K562 (cell line): ENCODE results near the gene PHLDA3. TPM values are rescaled to one million over a fixed set of nuclear protein-coding genes. Genes with fewer than 3 reads are reported as not detected.

Experiments used
- ATAC-seq: fragments of 200-7000 bp; cut with Tn5 transposase; 3 replicates; pipeline ENCODE4 v1.9.1; 2020; ENCODE audit warnings: moderate library complexity
- BruUV-seq: library from RNA; stranded (reverse); fragments of 400-500 nt; replicated peaks from 2 replicates; lab custom pipeline; 2021; lab: Mats Ljungman, UMichigan
- CTCF ChIA-PET: fragments of 300-600 bp; formaldehyde crosslinking; extraction: SDS; loops from one replicate; lab custom pipeline; 2021; ENCODE audit warnings: low intra/inter-chr PET ratio; lab: Yijun Ruan, JAX
- POLR2A ChIA-PET: fragments of 300-600, 350-650 bp; sonication (Branson Sonifier 250); formaldehyde crosslinking; extraction: SDS; loops from one replicate; lab custom pipeline; 2021; ENCODE audit warnings: antibody characterized with exemption, inconsistent platforms; lab: Yijun Ruan, JAX
- DNase-seq, 4 experiments: peaks; one replicate each; pipeline versions ENCODE4 v3.0.0 to v3.0.0-alpha.2; 2011 to 2018; ENCODE audit warnings: low spot score in 3 of 4, mixed read lengths in 3 of 4; ENCODE audit errors: extremely low read depth in 1 of 4
- FAIRE-seq: peaks from 2 replicates; lab custom pipeline; 2011; peaks lifted over from hg19 to GRCh38; lab: Jason Lieb, UNC
- H2AFZ ChIP-seq: 2 replicates; pipeline ENCODE4 v1.6.0; 2011; ENCODE audit warnings: low read depth, low read length, control low read depth, inconsistent platforms
- H3K27ac ChIP-seq: fragments of 200-600 bp; 3 replicates; pipeline ENCODE4 v1.8.0; 2011; ENCODE audit warnings: low read depth, mild to moderate bottlenecking, control low read depth, inconsistent platforms, low read length, moderate library complexity, mixed read lengths; ENCODE audit errors: extremely low read depth
- H3K27me3 ChIP-seq, 2 experiments: fragments of 300-600 bp in 1 of 2; 2 replicates in 1 of 2; 3 replicates in 1 of 2; pipeline versions ENCODE4 v1.6.0 to v1.8.0; 2011; ENCODE audit warnings: inconsistent platforms in 2 of 2, low read length in 2 of 2, mild to moderate bottlenecking in 1 of 2, mixed read lengths in 1 of 2, moderate library complexity in 1 of 2; ENCODE audit not compliant: control insufficient read depth in 2 of 2, insufficient read depth in 2 of 2
- H3K36me3 ChIP-seq: fragments of 300-600 bp; 3 replicates; pipeline ENCODE4 v1.8.0; 2011; ENCODE audit warnings: mild to moderate bottlenecking, low read length, inconsistent platforms; ENCODE audit not compliant: control insufficient read depth, insufficient read depth
- H3K4me1 ChIP-seq, 2 experiments: fragments of 200-600 bp in 1 of 2; replicated peaks in 1 of 2; 2 replicates in 1 of 2; 3 replicates in 1 of 2; pipeline versions ENCODE4 v1.5.1 to v1.8.0; 2011; ENCODE audit warnings: inconsistent platforms in 2 of 2, low read length in 2 of 2, mild to moderate bottlenecking in 1 of 2, mixed read lengths in 1 of 2, moderate library complexity in 1 of 2; ENCODE audit not compliant: control insufficient read depth in 2 of 2, insufficient read depth in 2 of 2
- H3K4me2 ChIP-seq: 2 replicates; pipeline ENCODE4 v1.6.1; 2011; ENCODE audit warnings: low read length, control low read depth, inconsistent platforms, mixed read lengths; ENCODE audit not compliant: insufficient read depth
- H3K4me3 ChIP-seq: fragments of 200-600 bp; sonication (generic), shearing (Covaris generic); 2 replicates; pipeline ENCODE4 v1.5.1; 2016; ENCODE audit warnings: control low read depth, inconsistent platforms
- H3K79me2 ChIP-seq: fragments of 200-600 bp; 3 replicates; pipeline ENCODE4 v1.8.0; 2011; ENCODE audit warnings: low read length, inconsistent platforms; ENCODE audit not compliant: control insufficient read depth, insufficient read depth
- H3K9ac ChIP-seq, 2 experiments: 2 replicates each; pipeline versions ENCODE4 v1.6.0 to v1.6.1; 2011; ENCODE audit warnings: low read depth in 2 of 2, low read length in 2 of 2, control low read depth in 1 of 2, inconsistent platforms in 1 of 2, mild to moderate bottlenecking in 1 of 2, mixed read lengths in 1 of 2; ENCODE audit not compliant: insufficient read depth in 1 of 2
- H3K9me1 ChIP-seq: one replicate; pipeline ENCODE4 v1.6.0; 2011; ENCODE audit warnings: inconsistent platforms, mild to moderate bottlenecking, low read length, moderate library complexity; ENCODE audit not compliant: control insufficient read depth, insufficient read depth
- H3K9me3 ChIP-seq: replicated peaks from 2 replicates; pipeline ENCODE4 v1.5.1; 2011; ENCODE audit warnings: low read depth, low read length, inconsistent platforms; ENCODE audit not compliant: control insufficient read depth, insufficient read depth
- H4K20me1 ChIP-seq: replicated peaks from 2 replicates; pipeline ENCODE4 v1.6.1; 2011; ENCODE audit warnings: low read length, inconsistent platforms, mixed read lengths; ENCODE audit not compliant: control insufficient read depth, insufficient read depth
- BCOR ChIP-seq: fragments of 450-650 bp; IDR thresholded peaks from 2 replicates; pipeline ENCODE4 v1.6.1; 2016
- RBM25 ChIP-seq: fragments of 200-400 bp; formaldehyde crosslinking; IDR thresholded peaks from 2 replicates; pipeline ENCODE4 v1.6.1; 2018; ENCODE audit warnings: low read length, low read depth, moderate library complexity; ENCODE audit not compliant: severe bottlenecking
- SMC3 ChIP-seq: conservative IDR thresholded peaks from 2 replicates; pipeline ENCODE4 v1.6.1; 2011; ENCODE audit warnings: low read depth, low read length, improper control_type of control experiment; ENCODE audit not compliant: insufficient read depth
- ZNF12 ChIP-seq: sonication (generic); formaldehyde crosslinking; IDR thresholded peaks from 2 replicates; pipeline ENCODE4 v1.4.0; 2020; ENCODE audit warnings: mild to moderate bottlenecking, missing genetic modification reagents
- WGBS: fragments of 100-300 bp; shearing (Covaris generic); methylation state at CpG from one replicate; pipeline ENCODE4 v1.1.6; 2016; ENCODE audit warnings: low coverage, mixed read lengths; ENCODE audit not compliant: insufficient coverage; ENCODE audit errors: missing lambda C conversion rate; 5-methylcytosine and 5-hydroxymethylcytosine counted together
- in situ Hi-C: fragments of 300-500 bp; cut with MboI; formaldehyde crosslinking; loops from 4 replicates; pipeline ENCODE4 v1.15.0; 2018; ENCODE audit warnings: inconsistent platforms, mixed read lengths
- intact Hi-C: fragments of 100-400 bp; cut with micrococcal nuclease; formaldehyde crosslinking; loops from 2 replicates; pipeline ENCODE4 v1.14.2; 2022
- polyA plus RNA-seq, 8 experiments: library from polyadenylated mRNA; depleted of rRNA in 4 of 8; stranded (reverse) in 5 of 8; unstranded in 3 of 8; fragments of >200 nt; fragmentation: Nextera tagmentation in 2 of 8; fragmentation: Illumina TruSeq in 1 of 8; extraction: Ambion mirVana in 2 of 8; extraction: Trizol in 1 of 8; gene quantifications; 2 replicates each; pipeline versions ENCODE4 v1.2.1 to v1.2.3, GENCODE V29; 2011 to 2014; ENCODE audit warnings: inconsistent platforms in 1 of 8, missing spikeins in 1 of 8
- total RNA-seq, 7 experiments: library from RNA; depleted of rRNA in 6 of 7; stranded (reverse); fragments of >200 nt in 6 of 7; fragmentation: Illumina TruSeq in 2 of 7; extraction: Trizol in 2 of 7; gene quantifications; 2 replicates each; pipeline versions ENCODE4 v1.2.1 to v1.2.3, GENCODE V29; 2011 to 2021; ENCODE audit warnings: low replicate concordance in 1 of 7

Gene PHLDA3
- total and polyA plus RNA-seq, 9 of the 15 experiments (the other 6 are each of a cell fraction or from before 2014, with no cell fraction given): 0.11 to 0.27 TPM; not detected in 7

GRCh38 chr1:201426479-201427310 is 42.3 kb downstream of the PHLDA3 start:
- Histone ChIP-seq H3K4me2 (no peak overlapping the region), H3K79me2 (no peaks in the 10 kb centered on the region), H3K36me3 (no peaks in the 10 kb centered on the region), H3K9me1 (no peaks in the 10 kb centered on the region), H3K27ac (no peak overlapping the region)
- WGBS: 2% methylated on average over 15 of the region's 15 CpGs
- CTCF ChIA-PET: no interaction called here
- intact Hi-C loops: no loop called here
- peak; percentile 44; the same call in 1 of the 2 replicates for TF ChIP-seq BCOR
- TF ChIP-seq RBM25: peak; percentile 78
- no peak for TF ChIP-seq ZNF12 (CRISPR knock-in tag)
- TF ChIP-seq SMC3: no peak
- TF ChIP-seq, all 486 proteins: peak for 2
- BruUV-seq: no TSS peak
- H3K4me1 ChIP-seq: peaks cover 0 to 5% of the 10 kb centered on the region in 2 experiments; a peak in 1 of 5 replicates
- H3K9ac ChIP-seq: 0 out of 4 replicates have a peak overlapping the region, but pooled peaks of 1 of the 2 experiments have one; percentile 43
- H3K9me3 ChIP-seq: no peaks in the 10 kb centered on the region
- no peak for ATAC-seq
- in situ Hi-C loops: no loop called here
- H2AFZ ChIP-seq: no peak overlapping the region
- H3K4me3 ChIP-seq: no peak overlapping the region
- POLR2A ChIA-PET: interaction anchor here (1.6 kb wide), 1 partner anchor 16 kb away, joined by 5 read pairs; no protein-coding TSS in a partner anchor
- H4K20me1 ChIP-seq: peaks cover 5% of the 10 kb centered on the region
- DNase-seq: no peak
- H3K27me3 ChIP-seq: peaks cover 37 to 65% of the 10 kb centered on the region in 2 experiments; a peak in 4 of 5 replicates
- no peak for FAIRE-seq
